Measurements from ENCODE around the gene SYAP1. TPM values are rescaled to one million over a fixed set of nuclear protein-coding genes. Genes with fewer than 3 reads are reported as not detected.

SYAP1 gene
- total RNA-seq, 2 experiments from 2014 or later, result 15.9 to 17.2 TPM

GRCh38 chrX:16797841-16798240, 78.4 kb downstream of the SYAP1 start:
- Mint-ChIP-seq H3K36me3 (peaks cover 8% of the 10 kb centered on the region), H3K27ac (no peak overlapping the region), H3K4me3 (no peak overlapping the region), H3K9me3 (no peaks in the 10 kb centered on the region), H3K27me3 (no peaks in the 10 kb centered on the region), H3K4me1 (peaks cover 2% of the 10 kb centered on the region)
- DNase-seq (no peak), ATAC-seq (ENCODE audit: low read depth) (no peak)
- POLR2A ChIA-PET, result no interaction called here

GRCh38 chrX:16804923-16805464, 85.6 kb downstream of the SYAP1 start:
- Mint-ChIP-seq H3K27ac (no peak overlapping the region), H3K9me3 (no peaks in the 10 kb centered on the region), H3K4me3 (no peak overlapping the region), H3K36me3 (peaks cover 5% of the 10 kb centered on the region), H3K27me3 (no peaks in the 10 kb centered on the region), H3K4me1 (peaks cover 4% of the 10 kb centered on the region)
- no peak for ATAC-seq (ENCODE audit: low read depth)
- POLR2A ChIA-PET, result no interaction called here
- DNase-seq, result no peak

GRCh38 chrX:16807548-16807947, 88.1 kb downstream of the SYAP1 start:
- no peak overlapping the region for H3K27ac Mint-ChIP-seq
- H3K36me3 Mint-ChIP-seq, result peaks cover 3% of the 10 kb centered on the region
- DNase-seq (no peak), ATAC-seq (ENCODE audit: low read depth) (no peak)
- peaks cover 5% of the 10 kb centered on the region for H3K4me1 Mint-ChIP-seq
- H3K4me3 Mint-ChIP-seq, result no peak overlapping the region
- POLR2A ChIA-PET, result no interaction called here
- no peaks in the 10 kb centered on the region for H3K9me3 Mint-ChIP-seq
- no peaks in the 10 kb centered on the region for H3K27me3 Mint-ChIP-seq

- ATAC-seq (ENCODE audit: low read depth), result no peak
- no peak for DNase-seq
- Mint-ChIP-seq H3K36me3 (peaks cover 5% of the 10 kb centered on the region), H3K4me1 (peaks cover 5% of the 10 kb centered on the region), H3K4me3 (peak overlapping the region; percentile 50), H3K9me3 (no peaks in the 10 kb centered on the region), H3K27me3 (no peaks in the 10 kb centered on the region), H3K27ac (peak overlapping the region; percentile 60)
- POLR2A ChIA-PET, result no interaction called here
Measured at GRCh38 chrX:16807976-16808542, 88.6 kb downstream of the SYAP1 start.

GRCh38 chrX:16814597-16814996, 95.2 kb downstream of the SYAP1 start:
- ATAC-seq (ENCODE audit: low read depth) (no peak), DNase-seq (no peak)
- Mint-ChIP-seq H3K27me3 (no peaks in the 10 kb centered on the region), H3K36me3 (peaks cover 4% of the 10 kb centered on the region), H3K9me3 (no peaks in the 10 kb centered on the region), H3K4me1 (peaks cover 6% of the 10 kb centered on the region), H3K27ac (no peak overlapping the region), H3K4me3 (no peak overlapping the region)
- POLR2A ChIA-PET, result no interaction called here

Other genes starting within 250 kb of the SYAP1 start
- gene S100G, start 69.5 kb upstream of the SYAP1 start, total RNA-seq, result not detected
- gene CTPS2, start 6.9 kb upstream of the SYAP1 start, total RNA-seq, result 1 to 10 TPM; 6.0 to 6.9 TPM
- gene TXLNG, start 66.9 kb downstream of the SYAP1 start, total RNA-seq, result 10 to 100 TPM; 10.7 to 13.2 TPM
- 100 to 1,000 TPM; 149 to 150 TPM for gene RBBP7, start 150.8 kb downstream of the SYAP1 start, total RNA-seq
- gene REPS2, start 227.0 kb downstream of the SYAP1 start, total RNA-seq, result under 1 TPM; 0.08 to 0.31 TPM